ENCODE measurements around the gene UBE2B.

Gene UBE2B

GRCh38 chr5:134370871-134371833 lies at the start of gene UBE2B:
Gene UBE2B, plus strand, starts transcription at chr5:134371569. Its CDS starts 27 bp downstream, at chr5:134371596.
- ChIA-PET CTCF (interaction anchor here (0.6 to 1.7 kb wide), 8 partner anchors 9 to 216 kb away, joined by 3 to 6 read pairs (median 4); partner anchors contain the start of gene CDKN2AIPNL), POLR2A (interaction anchor here (0.5 to 2.0 kb wide), 14 partner anchors 10 to 417 kb away, joined by 3 to 9 read pairs (median 5); partner anchors contain the start of genes CDKN2AIPNL, JADE2 and SKP1)
- H3K4me3 ChIP-seq (ENCODE audit: low read depth, low read length) = peak within 1 kb of the TSS; percentile 100
- no peaks in the 10 kb centered on the region for H3K9me3 ChIP-seq (ENCODE audit: control insufficient read depth, insufficient read depth, low read depth, low read length)
- H3K36me3 ChIP-seq (ENCODE audit: control insufficient read depth in 2 of 2, insufficient read depth in 1 of 2, low read length in 2 of 2) = peaks cover 14 to 20% of the 10 kb centered on the region in 2 experiments; a peak in 2 of 3 replicates
- H3K4me1 ChIP-seq (ENCODE audit: control insufficient read depth, insufficient read depth, low read length) = no peaks in the 10 kb centered on the region
- peak within 1 kb of the TSS; percentile 90 for H3K27ac ChIP-seq (ENCODE audit: extremely low read depth, low read depth, low read length)
- TF ChIP-seq ZNF629 (tag by site-specific recombination; IDR thresholded peaks at IDR 0.05) = peak; percentile 95
- TF ChIP-seq BCL6B (tag by site-specific recombination; IDR thresholded peaks at IDR 0.05) = no peak
- TF ChIP-seq ZNF148 (tag by site-specific recombination; IDR thresholded peaks at IDR 0.05; ENCODE audit: borderline replicate concordance) = no peak
- TF ChIP-seq CTCF (tag by site-specific recombination; IDR thresholded peaks at IDR 0.05) = 0 out of 2 replicates have a peak, but pooled peaks have one; percentile 8
- peak; percentile 56 for TF ChIP-seq OSR2 (tag by site-specific recombination; IDR thresholded peaks at IDR 0.05)
- TF ChIP-seq ZNF621 (tag by site-specific recombination; IDR thresholded peaks at IDR 0.05) = no peak
- TF ChIP-seq ZNF558 (tag by site-specific recombination; IDR thresholded peaks at IDR 0.05) = peak; percentile 36; the same call in 1 of the 2 replicates
- TF ChIP-seq ZNF248 (tag by site-specific recombination; IDR thresholded peaks at IDR 0.05) = no peak
- 0 out of 2 replicates have a peak, but pooled peaks have one; percentile 21 for TF ChIP-seq PBX3 (CRISPR knock-in tag; IDR thresholded peaks at IDR 0.05)
- TF ChIP-seq ZBTB6 (tag by site-specific recombination; IDR thresholded peaks at IDR 0.05) = peak; percentile 19; the same call in 1 of the 2 replicates
- TF ChIP-seq ZNF600 (tag by site-specific recombination; IDR thresholded peaks at IDR 0.05) = 0 out of 2 replicates have a peak, but pooled peaks have one; percentile 9
- TF ChIP-seq ZFP37 (tag by site-specific recombination; IDR thresholded peaks at IDR 0.05) = peak; percentile 95; the same call in 1 of the 2 replicates
- TF ChIP-seq ZNF433 (tag by site-specific recombination; IDR thresholded peaks at IDR 0.05; ENCODE audit: low read depth) = no peak
- TF ChIP-seq HOXC10 (CRISPR knock-in tag; IDR thresholded peaks at IDR 0.05) = no peak
- no peak for TF ChIP-seq ZNF280D (tag by site-specific recombination; IDR thresholded peaks at IDR 0.05)
- peak; percentile 87; the same call in 1 of the 2 replicates for TF ChIP-seq ZNF24 (tag by site-specific recombination; IDR thresholded peaks at IDR 0.05)
- no peak for TF ChIP-seq ZNF23 (tag by site-specific recombination; IDR thresholded peaks at IDR 0.05; ENCODE audit: borderline replicate concordance)
- no peak for TF ChIP-seq RBAK (tag by site-specific recombination; IDR thresholded peaks at IDR 0.05)
- TF ChIP-seq ZNF112 (tag by site-specific recombination; IDR thresholded peaks at IDR 0.05) = no peak
- peak; percentile 74 for TF ChIP-seq PRDM1 (tag by site-specific recombination; IDR thresholded peaks at IDR 0.05)
- no peak for TF ChIP-seq ZNF404 (tag by site-specific recombination; IDR thresholded peaks at IDR 0.05)
- TF ChIP-seq ZNF555 (tag by site-specific recombination; conservative IDR thresholded peaks at IDR 0.05) = no peak
- peak; percentile 80 for TF ChIP-seq ZBTB1 (tag by site-specific recombination; IDR thresholded peaks at IDR 0.05)
- TF ChIP-seq ZNF488 (tag by site-specific recombination; IDR thresholded peaks at IDR 0.05) = no peak

All from HEK293 (cell line).